HG03442 (cell line): ENCODE results near the gene BATF2.
"Not testable (repeated sequence)": the region's sequence is repeated elsewhere in the genome, so short reads cannot be mapped to it uniquely, and the experiment has no call there.

Experiments used
- ATAC-seq: cut with Tn5 transposase; IDR thresholded peaks from one replicate; pipeline ENCODE4 v1.9.1; 2021; ENCODE audit warnings: mild to moderate bottlenecking, moderate library complexity; ENCODE audit not compliant: unreplicated experiment

Gene BATF2, protein sequence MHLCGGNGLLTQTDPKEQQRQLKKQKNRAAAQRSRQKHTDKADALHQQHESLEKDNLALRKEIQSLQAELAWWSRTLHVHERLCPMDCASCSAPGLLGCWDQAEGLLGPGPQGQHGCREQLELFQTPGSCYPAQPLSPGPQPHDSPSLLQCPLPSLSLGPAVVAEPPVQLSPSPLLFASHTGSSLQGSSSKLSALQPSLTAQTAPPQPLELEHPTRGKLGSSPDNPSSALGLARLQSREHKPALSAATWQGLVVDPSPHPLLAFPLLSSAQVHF

DNA sequence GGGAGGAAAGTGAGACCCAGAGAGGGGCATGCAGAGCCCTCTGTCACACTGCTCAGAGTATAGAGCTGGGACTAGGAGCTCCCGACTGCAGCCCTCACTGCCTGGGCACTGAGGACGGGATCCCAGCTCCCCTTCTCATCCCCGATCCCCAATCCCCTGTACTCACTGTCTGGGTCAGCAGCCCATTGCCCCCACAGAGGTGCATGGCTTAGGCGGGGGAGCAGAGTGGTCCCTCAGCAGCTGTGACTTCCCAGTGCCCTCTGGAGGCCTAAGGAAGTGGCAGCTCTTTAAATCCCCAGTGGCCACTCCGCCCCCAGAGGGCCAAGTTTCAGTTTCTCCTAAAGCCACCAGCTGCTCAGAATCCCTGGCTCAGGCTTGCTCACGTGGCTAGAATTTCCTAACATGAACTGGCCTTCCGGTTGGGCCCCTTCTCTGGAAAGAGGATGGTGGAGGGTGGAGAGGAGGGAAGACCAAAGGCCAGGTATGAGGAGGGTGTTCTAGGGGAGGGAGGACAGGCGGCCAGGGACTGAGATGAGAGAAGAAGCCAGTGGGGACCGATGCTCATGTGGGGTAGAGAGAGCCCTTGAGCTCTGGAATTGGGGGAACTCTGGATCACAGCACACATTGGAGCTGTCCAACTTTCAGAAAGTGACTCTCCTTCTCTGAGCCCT, at the start of gene BATF2:
Gene BATF2, minus strand, starts transcription at position 262 of the 671 bp plus-strand sequence. Its CDS starts 57 bp downstream, at position 205.
- no peak for ATAC-seq

DNA sequence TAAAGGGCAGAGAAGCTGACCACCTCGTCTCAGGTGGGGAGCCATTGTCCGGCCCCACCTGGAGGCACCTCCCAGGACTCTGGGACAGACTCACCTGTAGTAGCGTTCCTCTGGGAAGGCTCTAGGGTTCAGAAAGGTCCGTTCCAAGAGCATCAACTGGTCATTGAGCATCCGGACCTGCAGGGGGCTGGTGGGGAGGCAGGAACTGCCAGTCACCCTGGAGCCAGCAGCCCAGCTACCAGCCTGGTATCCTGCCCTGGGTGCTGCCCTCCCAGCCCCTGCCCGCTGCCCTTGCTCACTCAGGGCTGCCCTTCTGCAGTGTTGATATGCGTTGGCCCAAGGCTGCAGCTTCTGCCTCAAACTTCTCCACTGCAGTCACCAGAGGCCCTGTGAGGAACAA, 49.0 kb upstream of the BATF2 start:
- ATAC-seq: no peak

DNA sequence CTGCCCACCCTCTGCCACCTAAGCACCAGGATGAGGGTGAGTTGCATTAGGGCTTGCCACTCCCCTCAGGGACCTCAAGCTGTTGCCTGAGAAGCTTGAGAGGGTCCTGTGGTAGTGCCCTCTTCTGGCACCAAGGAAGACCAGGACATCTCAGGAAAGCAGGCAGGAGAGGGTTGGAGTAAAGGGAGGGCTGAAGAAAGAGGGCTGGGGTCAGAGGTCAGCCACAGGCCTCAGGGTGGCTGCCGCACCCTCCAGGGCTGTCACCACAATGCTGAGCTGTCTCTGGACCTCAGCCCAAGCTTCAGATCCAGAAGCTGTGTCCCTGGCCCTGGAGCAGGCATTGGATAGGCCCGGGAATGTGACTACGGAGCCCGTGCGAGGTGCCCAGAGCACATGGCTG, 48.3 kb upstream of the BATF2 start:
- no peak for ATAC-seq

GRCh38 chr11:65043881-65044501, 47.2 kb upstream of the BATF2 start:
- no peak for ATAC-seq

- no peak for ATAC-seq
Measured at GRCh38 chr11:65042891-65043290, 46.1 kb upstream of the BATF2 start.

DNA sequence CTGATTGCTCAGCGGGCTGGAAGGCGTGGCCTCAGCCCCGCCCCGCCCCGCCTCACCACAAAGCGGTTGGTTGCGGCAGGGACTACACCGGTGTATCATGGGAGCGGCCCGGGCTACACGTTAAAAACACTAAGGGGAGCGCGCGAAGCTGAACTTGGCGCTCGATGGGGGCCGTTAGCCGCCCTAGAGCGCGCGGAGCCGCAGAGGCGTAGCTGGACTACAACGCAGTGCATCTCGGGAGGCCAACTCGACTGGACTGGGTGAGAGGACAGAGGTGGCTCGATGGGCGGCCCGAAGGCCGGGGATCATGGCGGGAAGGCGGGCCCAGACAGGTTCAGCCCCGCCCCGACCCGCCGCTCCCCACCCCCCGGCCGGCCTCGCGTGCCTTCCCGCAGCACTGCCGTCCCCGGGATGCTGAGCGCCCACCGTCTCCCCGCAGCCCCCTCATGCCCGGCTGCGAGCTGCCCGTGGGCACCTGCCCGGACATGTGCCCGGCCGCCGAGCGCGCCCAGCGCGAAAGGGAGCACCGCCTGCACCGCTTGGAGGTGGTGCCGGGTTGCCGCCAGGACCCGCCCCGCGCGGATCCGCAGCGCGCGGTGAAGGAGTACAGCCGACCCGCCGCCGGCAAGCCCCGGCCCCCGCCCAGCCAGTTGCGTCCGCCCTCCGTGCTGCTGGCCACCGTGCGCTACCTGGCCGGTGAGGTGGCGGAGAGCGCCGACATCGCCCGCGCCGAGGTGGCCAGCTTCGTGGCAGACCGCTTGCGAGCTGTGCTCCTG, 44.3 kb upstream of the BATF2 start, which contains the start of gene SAC3D1:
Gene SAC3D1, plus strand, starts transcription at position 364 of the 776 bp plus-strand sequence. Its CDS starts 83 bp downstream, at position 447.
- peak; percentile 84 for ATAC-seq

DNA sequence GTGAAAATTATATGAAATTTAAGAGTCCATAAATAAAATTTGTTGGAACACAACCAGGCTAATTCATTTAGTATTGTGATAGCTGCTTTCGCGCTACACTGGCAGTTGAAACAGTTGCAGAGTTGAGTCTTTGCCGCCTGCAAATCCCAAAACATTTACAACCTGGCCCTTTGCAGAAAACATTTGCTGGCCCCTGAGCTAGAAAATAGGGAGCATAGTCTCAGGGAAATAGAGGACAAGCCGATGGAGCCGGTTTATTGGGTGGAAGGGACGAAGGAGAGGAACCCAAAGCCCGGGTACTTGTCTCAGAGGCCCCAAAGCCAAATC, 43.7 kb upstream of the BATF2 start:
- ATAC-seq: no peak

GRCh38 chr11:65036931-65037330, 40.2 kb upstream of the BATF2 start:
- no peak for ATAC-seq

GRCh38 chr11:65035579-65035978, 38.8 kb upstream of the BATF2 start:
- ATAC-seq: no peak

- ATAC-seq: no peak
Measured at GRCh38 chr11:65034423-65034822, 37.7 kb upstream of the BATF2 start.

DNA sequence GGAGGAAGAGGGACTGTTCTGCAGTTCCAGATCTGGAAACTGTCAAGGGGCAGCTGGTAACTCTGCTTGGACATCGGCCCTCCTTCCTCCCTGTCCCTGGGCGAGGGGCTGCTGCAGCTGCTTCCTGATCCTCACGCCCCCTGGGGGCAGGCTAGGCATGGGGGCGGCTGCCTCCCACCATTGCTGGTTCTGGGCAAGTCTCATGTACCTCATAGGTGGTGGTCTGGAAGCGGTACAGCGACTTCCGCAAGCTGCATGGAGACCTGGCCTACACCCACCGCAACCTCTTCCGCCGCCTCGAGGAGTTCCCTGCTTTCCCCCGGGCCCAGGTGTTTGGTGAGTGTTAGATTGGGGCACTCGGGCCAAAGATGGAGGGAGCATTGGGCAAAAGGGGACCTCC, 35.4 kb upstream of the BATF2 start:
- no peak for ATAC-seq

DNA sequence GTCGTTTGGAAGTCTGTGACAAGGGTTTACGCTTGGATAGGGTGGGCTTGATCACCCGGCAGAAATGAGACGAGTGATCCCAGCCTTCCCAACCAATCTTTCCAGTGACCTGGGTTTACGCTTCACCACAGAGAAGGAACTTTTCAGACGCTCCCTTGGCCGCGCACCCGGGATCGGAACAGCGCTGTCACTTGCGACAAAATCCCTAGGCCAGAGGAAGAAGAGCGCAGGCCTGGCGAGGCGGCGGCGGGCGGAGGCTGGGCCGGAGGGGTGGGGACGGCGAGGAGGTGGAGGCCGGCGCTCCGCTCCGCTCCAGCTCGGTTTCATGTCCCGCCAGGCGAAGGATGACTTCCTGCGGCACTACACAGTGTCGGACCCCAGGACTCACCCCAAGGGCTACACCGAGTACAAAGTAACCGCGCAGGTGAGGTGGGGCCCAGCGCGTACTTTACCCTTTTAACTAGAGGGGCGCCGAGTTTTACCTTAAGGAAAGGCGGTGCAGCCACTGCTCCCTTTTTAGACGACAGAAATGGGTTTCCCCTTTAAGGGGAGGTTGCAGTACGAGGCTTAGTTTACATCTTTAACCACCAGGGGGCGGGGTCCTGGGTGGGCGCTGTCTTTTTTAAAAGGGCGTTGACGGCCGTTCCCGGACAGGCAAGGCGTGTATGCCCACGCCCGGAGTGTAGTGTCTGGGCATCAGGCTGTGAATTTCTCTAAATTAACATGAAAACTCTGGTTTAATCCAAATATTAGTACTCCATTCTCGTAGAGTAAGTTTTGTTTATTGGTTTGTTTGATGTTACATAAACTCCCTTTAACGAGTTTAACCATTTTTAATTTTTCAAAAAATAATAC, 30.7 kb upstream of the BATF2 start, which contains the start of gene SNX15:
Gene SNX15, plus strand, starts transcription at position 227 of the 855 bp plus-strand sequence. Its CDS starts 99 bp downstream, at position 326.
- ATAC-seq: peak; percentile 84

DNA sequence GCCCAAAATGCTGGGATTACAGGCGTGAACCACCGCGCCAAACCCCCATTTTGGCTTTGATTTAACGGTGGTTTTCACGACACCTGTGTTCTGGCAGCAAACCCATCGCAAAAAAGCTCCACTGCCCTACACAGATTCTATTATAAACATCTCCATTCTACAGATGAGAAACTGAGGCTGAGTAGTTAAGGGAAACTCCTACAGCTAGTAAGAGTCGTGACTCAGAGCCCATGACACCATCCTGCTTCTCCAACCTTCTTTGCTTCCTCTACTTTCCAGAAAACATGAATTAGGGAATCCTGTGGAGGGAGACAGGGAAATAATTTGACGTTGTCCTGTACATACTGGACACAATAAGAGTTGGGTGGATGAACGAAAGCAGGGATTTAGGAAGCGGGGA, 30.0 kb upstream of the BATF2 start:
- no peak for ATAC-seq

DNA sequence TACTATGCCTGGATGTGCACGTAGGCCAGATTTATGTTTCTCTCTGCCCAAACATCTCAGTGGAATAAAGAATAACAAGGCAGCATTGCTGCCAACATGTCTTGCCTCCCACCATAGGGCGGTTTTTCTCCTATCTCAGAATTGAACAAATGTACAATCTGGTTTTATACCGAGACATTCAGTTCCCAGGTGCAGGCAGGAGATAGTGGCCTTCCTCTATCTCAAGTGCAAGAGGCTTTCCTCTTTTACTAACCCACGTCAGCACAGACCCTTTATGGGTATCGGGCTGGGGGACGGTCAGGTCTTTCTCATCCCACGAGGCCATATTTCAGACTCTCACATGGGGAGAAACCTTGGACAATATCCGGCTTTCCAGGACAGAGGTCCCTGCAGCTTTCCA, 26.7 kb upstream of the BATF2 start:
- ATAC-seq: not testable (repeated sequence)

GRCh38 chr11:65021509-65021908, 24.7 kb upstream of the BATF2 start:
- ATAC-seq: no peak

GRCh38 chr11:65021003-65021402, 24.2 kb upstream of the BATF2 start:
- no peak for ATAC-seq

DNA sequence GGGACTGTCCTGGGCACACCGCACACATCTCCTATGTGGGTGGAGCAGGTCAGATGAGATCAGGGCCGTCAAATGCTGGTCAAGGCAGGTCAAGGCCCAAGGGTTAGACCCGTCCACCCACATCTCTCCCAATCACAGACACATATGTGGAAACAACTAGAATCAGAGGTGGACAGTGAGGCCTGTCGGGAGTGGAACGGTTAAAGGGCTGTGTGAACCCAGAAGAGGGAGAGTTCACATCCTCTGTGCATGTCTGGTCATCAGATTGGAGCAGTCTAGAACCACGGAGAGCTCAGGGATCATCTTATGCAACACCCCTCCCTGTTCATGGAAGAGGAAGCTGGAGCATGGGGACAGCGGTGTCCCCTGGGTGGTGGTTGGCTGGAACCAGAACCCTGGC, 23.1 kb upstream of the BATF2 start:
- no peak for ATAC-seq

DNA sequence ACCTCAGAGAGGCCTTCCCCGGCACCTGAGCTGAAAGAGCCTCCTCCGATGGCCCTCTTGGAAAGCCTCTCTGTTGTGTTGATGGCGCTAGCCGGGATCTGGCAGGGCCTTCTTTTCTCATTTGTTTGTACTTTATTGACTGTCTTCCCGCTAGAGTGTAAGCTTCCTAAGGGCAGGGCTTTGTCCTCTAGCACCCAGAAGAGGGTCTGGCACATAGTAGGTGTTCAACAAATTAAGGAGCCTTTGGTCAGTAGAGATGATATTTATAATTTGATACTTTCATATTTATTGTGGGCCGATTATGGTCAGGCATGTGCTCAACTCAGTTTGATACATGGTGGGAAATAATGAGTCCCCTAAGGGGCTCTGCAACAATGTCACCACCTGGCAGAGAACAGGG, 21.2 kb upstream of the BATF2 start:
- no peak for ATAC-seq

GRCh38 chr11:65016705-65017104, 19.9 kb upstream of the BATF2 start:
- no peak for ATAC-seq

DNA sequence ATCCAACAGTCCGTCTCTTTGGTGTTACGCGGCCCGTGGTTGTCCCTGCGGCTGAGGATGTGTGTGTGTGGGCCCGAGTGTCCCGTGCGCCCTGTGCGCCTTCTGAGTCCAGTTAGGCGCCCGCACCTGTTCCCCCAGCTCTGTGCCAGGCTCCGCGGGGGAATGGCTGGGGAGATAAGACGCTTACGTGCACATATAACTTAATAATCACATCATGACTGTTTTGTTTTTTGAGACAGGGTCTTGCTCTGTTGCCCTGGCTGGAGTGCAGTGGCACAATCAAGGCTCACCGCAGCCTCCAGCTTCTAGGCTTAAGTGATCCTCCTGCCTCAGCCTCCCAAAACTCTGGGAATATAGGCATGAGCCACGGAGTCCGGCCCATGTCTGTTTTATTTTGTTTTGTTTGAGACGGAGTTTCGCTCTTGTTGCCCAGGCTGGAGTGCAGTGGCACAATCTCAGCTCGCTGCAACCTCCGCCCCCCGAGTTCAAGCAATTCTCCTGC, 18.0 kb upstream of the BATF2 start:
- no peak for ATAC-seq
